ENCODE data around the gene SH3GL3.

DNA sequence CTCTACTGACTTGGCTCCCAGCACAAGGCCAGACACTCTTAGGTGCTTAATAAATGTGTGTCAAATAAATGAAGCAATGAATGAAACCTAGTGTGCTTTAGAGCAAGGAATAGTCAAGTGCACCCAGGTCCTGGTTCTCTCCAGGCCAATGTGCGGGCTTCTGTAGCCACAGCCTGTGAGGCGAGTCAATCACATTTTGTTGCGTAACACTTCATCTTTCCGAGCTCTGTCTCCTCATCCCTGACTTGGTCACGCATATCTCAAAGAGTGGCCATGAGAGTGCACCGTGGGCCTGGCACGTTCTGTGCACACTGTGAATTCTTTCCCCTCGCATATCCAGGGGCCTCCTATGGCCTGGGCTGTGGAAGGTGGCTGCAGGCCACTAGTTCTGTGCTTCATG is 11.4 kb upstream of the SH3GL3 start:
- no peak for TF ChIP-seq TAF1 (IDR thresholded peaks at IDR 0.05; ENCODE audit: low read depth, low read length)
- no peak for TF ChIP-seq POLR2AphosphoS5 (IDR thresholded peaks at IDR 0.05; ENCODE audit: low read depth, low read length)
- no peak for TF ChIP-seq POLR2A (IDR thresholded peaks at IDR 0.05; ENCODE audit: low read depth, low read length)
- TF ChIP-seq SPI1 (IDR thresholded peaks at IDR 0.05; ENCODE audit: low read depth, low read length), result no peak
- no peak for TF ChIP-seq PAX5 (IDR thresholded peaks at IDR 0.05; ENCODE audit: insufficient read depth, low read length, severe bottlenecking)
- TF ChIP-seq POU2F2 (IDR thresholded peaks at IDR 0.05; ENCODE audit: low read depth, low read length), result no peak
